ENCODE data around the gene ANKS1B.

ANKS1B gene

GRCh38 chr12:98997899-98998298 is 986.8 kb downstream of the ANKS1B start:
- H3K27me3 ChIP-seq (ENCODE audit: insufficient read depth, low read length), result no peaks in the 10 kb centered on the region
- no peak overlapping the region for H2AFZ ChIP-seq (ENCODE audit: low read length)
- H3K9me3 ChIP-seq (ENCODE audit: low read length), result no peaks in the 10 kb centered on the region
- no peaks in the 10 kb centered on the region for H3K4me1 ChIP-seq (ENCODE audit: insufficient read depth, low read length, severe bottlenecking)
- H3K4me3 ChIP-seq (ENCODE audit: low read depth, low read length, poor library complexity, severe bottlenecking), result no peak overlapping the region
- TF ChIP-seq EZH2 (IDR thresholded peaks at IDR 0.05; ENCODE audit: borderline replicate concordance, low read length) (no peak), CTCF (IDR thresholded peaks at IDR 0.05; ENCODE audit: low read length) (no peak)
- no peak overlapping the region for H3K4me2 ChIP-seq (ENCODE audit: low read length)
- no peaks in the 10 kb centered on the region for H3K9me2 ChIP-seq (ENCODE audit: low read depth, low read length)
- H3F3A ChIP-seq (ENCODE audit: insufficient read depth, low read length), result no peaks in the 10 kb centered on the region
- no peaks in the 10 kb centered on the region for H3K79me2 ChIP-seq (ENCODE audit: insufficient read depth, low read length)
- no peak overlapping the region for H3K27ac ChIP-seq (ENCODE audit: low read depth, low read length, poor library complexity, severe bottlenecking)
- no peaks in the 10 kb centered on the region for H3K36me3 ChIP-seq (ENCODE audit: insufficient read depth, low read length)
- no peak overlapping the region for H3K9ac ChIP-seq (ENCODE audit: low read length)
- no peaks in the 10 kb centered on the region for H4K20me1 ChIP-seq (ENCODE audit: insufficient read depth, low read length)

- TF ChIP-seq CTCF (IDR thresholded peaks at IDR 0.05; ENCODE audit: low read length), result no peak
- TF ChIP-seq EZH2 (IDR thresholded peaks at IDR 0.05; ENCODE audit: borderline replicate concordance, low read length), result no peak
- no peaks in the 10 kb centered on the region for H3K36me3 ChIP-seq (ENCODE audit: insufficient read depth, low read length)
- no peaks in the 10 kb centered on the region for H3K9me2 ChIP-seq (ENCODE audit: low read depth, low read length)
- no peaks in the 10 kb centered on the region for H3K79me2 ChIP-seq (ENCODE audit: insufficient read depth, low read length)
- H2AFZ ChIP-seq (ENCODE audit: low read length), result no peak overlapping the region
- no peaks in the 10 kb centered on the region for H3K27me3 ChIP-seq (ENCODE audit: insufficient read depth, low read length)
- H4K20me1 ChIP-seq (ENCODE audit: insufficient read depth, low read length), result no peaks in the 10 kb centered on the region
- H3F3A ChIP-seq (ENCODE audit: insufficient read depth, low read length), result no peaks in the 10 kb centered on the region
- H3K4me1 ChIP-seq (ENCODE audit: insufficient read depth, low read length, severe bottlenecking), result no peaks in the 10 kb centered on the region
- H3K4me2 ChIP-seq (ENCODE audit: low read length), result no peak overlapping the region
- no peak overlapping the region for H3K9ac ChIP-seq (ENCODE audit: low read length)
- H3K4me3 ChIP-seq (ENCODE audit: low read depth, low read length, poor library complexity, severe bottlenecking), result no peak overlapping the region
- H3K9me3 ChIP-seq (ENCODE audit: low read length), result no peaks in the 10 kb centered on the region
- H3K27ac ChIP-seq (ENCODE audit: low read depth, low read length, poor library complexity, severe bottlenecking), result no peak overlapping the region
These were observed 994.1 kb downstream of the ANKS1B start for GRCh38 chr12:98990648-98991047.

GRCh38 chr12:98985156-98985555 is 999.6 kb downstream of the ANKS1B start:
- H3K27me3 ChIP-seq (ENCODE audit: insufficient read depth, low read length), result no peaks in the 10 kb centered on the region
- no peaks in the 10 kb centered on the region for H3K4me1 ChIP-seq (ENCODE audit: insufficient read depth, low read length, severe bottlenecking)
- H3K4me2 ChIP-seq (ENCODE audit: low read length), result no peak overlapping the region
- no peaks in the 10 kb centered on the region for H4K20me1 ChIP-seq (ENCODE audit: insufficient read depth, low read length)
- no peak overlapping the region for H3K4me3 ChIP-seq (ENCODE audit: low read depth, low read length, poor library complexity, severe bottlenecking)
- H3F3A ChIP-seq (ENCODE audit: insufficient read depth, low read length), result no peaks in the 10 kb centered on the region
- H3K9me3 ChIP-seq (ENCODE audit: low read length), result no peaks in the 10 kb centered on the region
- H3K27ac ChIP-seq (ENCODE audit: low read depth, low read length, poor library complexity, severe bottlenecking), result no peak overlapping the region
- no peaks in the 10 kb centered on the region for H3K9me2 ChIP-seq (ENCODE audit: low read depth, low read length)
- H3K9ac ChIP-seq (ENCODE audit: low read length), result no peak overlapping the region
- H3K36me3 ChIP-seq (ENCODE audit: insufficient read depth, low read length), result no peaks in the 10 kb centered on the region
- no peak for TF ChIP-seq EZH2 (IDR thresholded peaks at IDR 0.05; ENCODE audit: borderline replicate concordance, low read length)
- no peak for TF ChIP-seq CTCF (IDR thresholded peaks at IDR 0.05; ENCODE audit: low read length)
- no peaks in the 10 kb centered on the region for H3K79me2 ChIP-seq (ENCODE audit: insufficient read depth, low read length)
- no peak overlapping the region for H2AFZ ChIP-seq (ENCODE audit: low read length)

Measured in OCI-LY1 (cell line).